Measurements from ENCODE around the gene S1PR2. TPM values are rescaled to one million over a fixed set of nuclear protein-coding genes. Genes with fewer than 3 reads are reported as not detected.
"Not testable (repeated sequence)": the region's sequence is repeated elsewhere in the genome, so short reads cannot be mapped to it uniquely, and the experiment has no call there.

Gene S1PR2
- total and polyA plus RNA-seq, 7 donors, result 1.2 to 13.0 (median 7.1) TPM

DNA sequence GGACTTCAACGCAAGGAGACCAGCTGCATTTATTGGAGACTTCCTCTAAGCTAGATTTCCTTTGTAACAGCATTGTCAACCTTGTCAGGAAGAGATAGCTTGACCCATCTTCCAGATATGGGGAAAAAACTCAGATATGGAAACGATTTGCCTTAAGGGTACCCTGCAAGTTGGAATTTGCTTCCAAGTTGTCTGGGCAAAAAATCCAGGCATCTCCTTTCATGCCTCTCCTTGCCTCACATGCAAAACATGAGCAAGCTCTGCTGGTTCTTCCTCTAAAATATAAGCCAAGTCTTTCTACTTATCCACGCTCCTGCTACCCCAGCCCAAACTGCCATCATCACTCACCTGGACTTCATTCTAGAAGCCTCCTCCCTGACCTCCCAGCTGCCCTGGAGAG is 30.0 kb downstream of the S1PR2 start:
- Histone ChIP-seq H3K27ac (no peak overlapping the region), H3K4me3 (no peak overlapping the region), H3K9me3 (no peaks in the 10 kb centered on the region), H3K36me3 (no peaks in the 10 kb centered on the region), H3K27me3 (no peaks in the 10 kb centered on the region), H3K4me1 (no peaks in the 10 kb centered on the region)
- TF ChIP-seq CTCF (IDR thresholded peaks at IDR 0.05) (no peak), POLR2AphosphoS5 (IDR thresholded peaks at IDR 0.05) (no peak), EP300 (IDR thresholded peaks at IDR 0.05) (no peak), POLR2A (IDR thresholded peaks at IDR 0.05) (no peak)
- intact Hi-C loops (cut with DNase I), result no loop called here
- WGBS, 2 donors, result 70 to 83% methylated on average over 3 of the region's 3 CpGs
- no peak for DNase-seq

DNA sequence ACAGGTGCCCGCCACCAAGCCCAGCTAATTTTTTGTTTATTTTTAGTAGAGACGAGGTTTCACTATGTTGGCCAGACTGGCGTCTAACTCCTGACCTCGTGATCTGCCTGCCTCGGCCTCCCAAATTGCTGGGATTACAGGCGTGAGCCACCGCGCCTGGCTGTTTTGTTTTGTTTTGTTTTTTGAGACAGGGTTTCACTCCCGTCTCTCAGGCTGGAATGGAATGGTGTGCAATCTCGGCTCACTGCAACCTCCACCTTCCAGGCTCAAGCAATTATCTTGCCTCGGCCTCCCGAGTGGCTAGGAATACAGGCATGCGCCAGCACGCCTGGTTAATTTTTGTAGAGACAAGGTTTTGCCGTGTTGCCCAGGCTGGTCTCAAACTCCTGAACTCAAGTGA is 31.0 kb downstream of the S1PR2 start:
- intact Hi-C loops (cut with DNase I); H3K4me3 ChIP-seq; H3K4me1 ChIP-seq; H3K27ac ChIP-seq; H3K27me3 ChIP-seq; H3K9me3 ChIP-seq; DNase-seq; H3K36me3 ChIP-seq: not testable (repeated sequence)
- WGBS, 2 donors, result 87 to 92% methylated on average over 15 of the region's 15 CpGs

DNA sequence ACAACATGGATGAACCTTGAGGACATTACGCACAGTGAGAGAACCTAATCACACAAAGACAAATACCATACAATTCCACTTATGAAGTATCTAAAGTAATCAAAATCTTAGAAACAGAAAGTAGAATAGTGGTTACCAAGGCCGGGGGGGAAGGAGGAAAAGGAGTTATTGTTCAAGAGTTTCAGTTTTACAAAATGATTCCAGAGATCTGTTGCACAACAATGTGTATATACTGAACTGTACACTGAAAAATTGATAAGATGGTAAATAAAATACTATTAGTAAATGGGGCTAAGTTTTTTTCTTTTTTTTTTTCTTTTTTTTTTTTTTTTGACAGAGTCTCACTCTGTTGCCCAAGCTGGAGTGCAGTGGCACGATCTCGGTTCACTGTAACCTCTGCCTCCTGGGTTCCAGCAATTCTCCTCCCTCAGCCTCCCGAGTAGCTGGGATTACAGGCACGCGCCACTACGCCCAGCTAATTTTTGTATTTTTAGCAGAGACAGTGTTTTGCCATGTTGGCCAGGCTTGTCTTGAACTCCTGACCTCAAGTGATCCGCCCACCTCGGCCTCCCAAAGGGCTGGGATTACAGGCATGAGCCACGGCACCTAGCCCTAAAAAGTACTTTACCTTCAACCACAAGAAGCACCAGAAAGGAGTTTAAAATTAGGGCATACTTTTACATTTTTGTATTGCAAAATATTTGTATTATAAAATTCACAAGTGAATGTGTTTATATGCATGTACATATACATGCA is 32.1 kb downstream of the S1PR2 start:
- H3K4me1 ChIP-seq, H3K4me3 ChIP-seq, H3K36me3 ChIP-seq, DNase-seq, H3K9me3 ChIP-seq, H3K27me3 ChIP-seq: not testable (repeated sequence)
- H3K27ac ChIP-seq, result peak overlapping the region in 1 of 4 donors; percentile 21
- WGBS, 2 donors, result 51 to 69% methylated on average over 11 of the region's 11 CpGs
- intact Hi-C loops (cut with DNase I), result loop anchor here (10.0 kb wide), 1 partner anchor 136 kb away; the partner anchor contains the start of genes ICAM3 and RAVER1

- Histone ChIP-seq H3K4me1 (peaks cover 5 to 19% (median 18%) of the 10 kb centered on the region in 4 donors), H3K27me3 (no peaks in the 10 kb centered on the region), H3K36me3 (no peaks in the 10 kb centered on the region), H3K9me3 (no peaks in the 10 kb centered on the region), H3K27ac (peak overlapping the region; percentile 85 to 97 (median 88)), H3K4me3 (peak overlapping the region; percentile 63 to 92 (median 66))
- WGBS, 2 donors, result 16 to 25% methylated on average over 6 of the region's 6 CpGs
- DNase-seq, result no peak
- no peak for TF ChIP-seq POLR2A (IDR thresholded peaks at IDR 0.05)
- no peak for TF ChIP-seq CTCF (IDR thresholded peaks at IDR 0.05)
- TF ChIP-seq EP300 (IDR thresholded peaks at IDR 0.05), result no peak
- no peak for TF ChIP-seq POLR2AphosphoS5 (IDR thresholded peaks at IDR 0.05)
- intact Hi-C loops (cut with DNase I), result loop anchor here (10.0 kb wide), 1 partner anchor 140 kb away; the partner anchor contains the start of genes ICAM3 and RAVER1
These were observed 36.0 kb downstream of the S1PR2 start for GRCh38 chr19:10195199-10195519.

DNA sequence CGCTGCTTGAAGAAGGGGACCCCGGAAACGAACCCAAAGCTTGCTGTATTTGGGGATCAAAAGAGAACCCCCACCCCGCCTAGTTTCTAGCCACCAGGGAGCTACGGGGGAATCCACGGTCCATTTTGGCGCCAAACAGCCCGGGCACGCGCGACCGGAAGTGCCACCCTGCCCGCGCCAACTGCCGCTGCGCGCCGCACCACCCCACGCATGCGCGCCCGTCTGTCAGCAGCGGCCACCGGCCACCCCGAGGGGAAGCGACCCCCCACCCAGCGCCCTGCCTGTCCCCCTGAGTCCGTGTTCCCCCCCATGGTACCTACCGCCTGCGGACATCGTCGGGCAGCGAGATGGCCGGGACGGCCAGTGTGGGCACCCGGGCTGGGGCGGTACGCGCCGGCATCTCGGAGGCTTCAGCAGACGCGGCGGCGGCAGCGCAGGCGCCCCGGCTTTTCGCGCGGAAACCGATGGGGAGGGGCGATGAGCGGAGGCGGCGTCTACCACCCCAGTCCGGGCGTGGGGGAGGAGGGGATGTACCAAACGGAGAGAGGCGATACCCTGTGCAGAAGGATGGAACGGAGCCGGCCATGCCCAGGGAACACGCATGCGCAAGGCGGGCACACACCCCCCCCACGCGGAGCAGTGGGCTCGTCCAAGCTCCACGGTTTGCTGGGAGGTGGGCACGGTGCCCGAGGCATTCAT is 36.5 kb downstream of the S1PR2 start, which contains the start of gene DNMT1:
DNMT1 (minus strand) TSS at position 454 of the 699 bp plus-strand sequence; CDS start at position 400, 54 bp downstream.
- intact Hi-C loops (cut with DNase I), result loop anchor here (1.0 to 10.0 kb wide), 2 partner anchors 57 to 140 kb away; partner anchors contain the start of genes ICAM3 and RAVER1

More for the DNA sequence above, 36.5 kb downstream of the S1PR2 start, which contains the start of gene DNMT1:
- H3K27ac ChIP-seq, result peak within 1 kb of the TSS; percentile 85 to 97 (median 88)
- H3K9me3 ChIP-seq, result no peaks in the 10 kb centered on the region
- H3K36me3 ChIP-seq, result no peaks in the 10 kb centered on the region
- TF ChIP-seq EP300 (IDR thresholded peaks at IDR 0.05) (no peak), CTCF (IDR thresholded peaks at IDR 0.05) (no peak), POLR2A (IDR thresholded peaks at IDR 0.05) (peak; percentile 54 to 56), POLR2AphosphoS5 (IDR thresholded peaks at IDR 0.05) (peak; percentile 76 to 90 (median 83))
- peak; percentile 98 for DNase-seq
- H3K4me1 ChIP-seq, result peaks cover 5 to 19% (median 18%) of the 10 kb centered on the region in 4 donors
- peak within 1 kb of the TSS; percentile 63 to 92 (median 66) for H3K4me3 ChIP-seq
- 0% methylated on average over 71 of the region's 71 CpGs for WGBS, 2 donors
- H3K27me3 ChIP-seq, result no peaks in the 10 kb centered on the region
